ENCODE data around the gene SIGLEC7. TPM values are rescaled to one million over a fixed set of nuclear protein-coding genes. Genes with fewer than 3 reads are reported as not detected.
A peak's percentile ranks its signal among the peaks of the same experiment; 100 is the strongest.

SIGLEC7 gene
- not detected for polyA plus RNA-seq (2013, experiment 1 of 2)
- polyA plus RNA-seq (2013, experiment 2 of 2): not detected

- Histone ChIP-seq H3K23ac (ENCODE audit: low read length) (no peak within 1 kb of the TSS), H3K79me1 (ENCODE audit: low read length) (no peaks in the 10 kb centered on the region), H2AK5ac (ENCODE audit: low read length) (no peak within 1 kb of the TSS), H3K56ac (ENCODE audit: low read length) (no peak within 1 kb of the TSS), H3K36me3 (ENCODE audit: control insufficient read depth, insufficient read depth, low read length) (no peaks in the 10 kb centered on the region), H2BK5ac (ENCODE audit: low read length) (no peak within 1 kb of the TSS), H3K9ac (ENCODE audit: low read length) (no peak within 1 kb of the TSS), H3K18ac (ENCODE audit: low read length) (no peak within 1 kb of the TSS), H2BK120ac (ENCODE audit: low read depth, low read length) (no peak within 1 kb of the TSS), H3K27me3 (ENCODE audit: insufficient read depth, low read length, poor library complexity) (no peaks in the 10 kb centered on the region), H3K4me3 (ENCODE audit: low read length) (no peak within 1 kb of the TSS), H3K4me1 (ENCODE audit: control insufficient read depth, low read depth, low read length) (no peaks in the 10 kb centered on the region), H3K4me2 (ENCODE audit: low read length) (no peak within 1 kb of the TSS), H3K79me2 (ENCODE audit: control insufficient read depth, insufficient read depth, low read length) (no peaks in the 10 kb centered on the region), H4K5ac (ENCODE audit: low read length) (no peak within 1 kb of the TSS), H3K27ac (ENCODE audit: low read depth, low read length) (no peak within 1 kb of the TSS), H4K8ac (ENCODE audit: low read depth, low read length) (no peak within 1 kb of the TSS), H2BK15ac (replicated peaks; ENCODE audit: low read depth) (no peak within 1 kb of the TSS), H3K4ac (ENCODE audit: low read depth, low read length) (no peak within 1 kb of the TSS)
- no CpG with 5 or more reads among the region's 14 CpGs for WGBS (ENCODE audit: extremely low coverage, insufficient coverage, low lambda C conversion rate)
- no peak for DNase-seq
Observed at GRCh38 chr19:51142119-51142518, at the start of gene SIGLEC7. SIGLEC7 (plus strand) TSS chr19:51142301; CDS start chr19:51142370, 69 bp downstream.

- no peak overlapping the region for H3K9ac ChIP-seq (ENCODE audit: low read length)
- H2BK15ac ChIP-seq (replicated peaks; ENCODE audit: low read depth): no peak overlapping the region
- H3K23ac ChIP-seq (ENCODE audit: low read length): no peak overlapping the region
- H3K36me3 ChIP-seq (ENCODE audit: control insufficient read depth, insufficient read depth, low read length): no peaks in the 10 kb centered on the region
- H3K79me1 ChIP-seq (ENCODE audit: low read length): no peaks in the 10 kb centered on the region
- no peak overlapping the region for H3K56ac ChIP-seq (ENCODE audit: low read length)
- H3K18ac ChIP-seq (ENCODE audit: low read length): no peak overlapping the region
- H3K27me3 ChIP-seq (ENCODE audit: insufficient read depth, low read length, poor library complexity): no peaks in the 10 kb centered on the region
- no CpG with 5 or more reads among the region's 8 CpGs for WGBS (ENCODE audit: extremely low coverage, insufficient coverage, low lambda C conversion rate)
- no peak overlapping the region for H2BK5ac ChIP-seq (ENCODE audit: low read length)
- no peak overlapping the region for H3K27ac ChIP-seq (ENCODE audit: low read depth, low read length)
- no peak overlapping the region for H3K4ac ChIP-seq (ENCODE audit: low read depth, low read length)
- H3K4me3 ChIP-seq (ENCODE audit: low read length): no peak overlapping the region
- H3K4me2 ChIP-seq (ENCODE audit: low read length): no peak overlapping the region
- H3K79me2 ChIP-seq (ENCODE audit: control insufficient read depth, insufficient read depth, low read length): no peaks in the 10 kb centered on the region
- no peaks in the 10 kb centered on the region for H3K4me1 ChIP-seq (ENCODE audit: control insufficient read depth, low read depth, low read length)
- H2BK120ac ChIP-seq (ENCODE audit: low read depth, low read length): no peak overlapping the region
- H4K8ac ChIP-seq (ENCODE audit: low read depth, low read length): no peak overlapping the region
- no peak overlapping the region for H2AK5ac ChIP-seq (ENCODE audit: low read length)
- H4K5ac ChIP-seq (ENCODE audit: low read length): no peak overlapping the region
- no peak for DNase-seq
Observed at GRCh38 chr19:51093101-51093500, 49.0 kb upstream of the SIGLEC7 start.

GRCh38 chr19:51093510-51094345 is 48.4 kb upstream of the SIGLEC7 start:
- Histone ChIP-seq H3K4me2 (ENCODE audit: low read length) (no peak overlapping the region), H3K79me2 (ENCODE audit: control insufficient read depth, insufficient read depth, low read length) (no peaks in the 10 kb centered on the region)

GRCh38 chr19:51094696-51095279 is 47.3 kb upstream of the SIGLEC7 start:
- H3K79me1 ChIP-seq (ENCODE audit: low read length): no peaks in the 10 kb centered on the region
- no peak overlapping the region for H3K23ac ChIP-seq (ENCODE audit: low read length)
- DNase-seq: peak; percentile 60
- no peak overlapping the region for H2AK5ac ChIP-seq (ENCODE audit: low read length)
- H4K8ac ChIP-seq (ENCODE audit: low read depth, low read length): no peak overlapping the region
- H3K27me3 ChIP-seq (ENCODE audit: insufficient read depth, low read length, poor library complexity): no peaks in the 10 kb centered on the region
- H3K4ac ChIP-seq (ENCODE audit: low read depth, low read length): no peak overlapping the region
- no peak overlapping the region for H2BK15ac ChIP-seq (replicated peaks; ENCODE audit: low read depth)
- no peak overlapping the region for H3K56ac ChIP-seq (ENCODE audit: low read length)
- no peak overlapping the region for H3K27ac ChIP-seq (ENCODE audit: low read depth, low read length)
- no peaks in the 10 kb centered on the region for H3K4me1 ChIP-seq (ENCODE audit: control insufficient read depth, low read depth, low read length)
- H3K4me2 ChIP-seq (ENCODE audit: low read length): no peak overlapping the region
- H4K5ac ChIP-seq (ENCODE audit: low read length): no peak overlapping the region
- no peaks in the 10 kb centered on the region for H3K36me3 ChIP-seq (ENCODE audit: control insufficient read depth, insufficient read depth, low read length)
- no peak overlapping the region for H2BK120ac ChIP-seq (ENCODE audit: low read depth, low read length)
- no peak overlapping the region for H2BK5ac ChIP-seq (ENCODE audit: low read length)
- no CpG with 5 or more reads among the region's 15 CpGs for WGBS (ENCODE audit: extremely low coverage, insufficient coverage, low lambda C conversion rate)
- no peak overlapping the region for H3K18ac ChIP-seq (ENCODE audit: low read length)
- H3K9ac ChIP-seq (ENCODE audit: low read length): no peak overlapping the region
- H3K4me3 ChIP-seq (ENCODE audit: low read length): no peak overlapping the region
- no peaks in the 10 kb centered on the region for H3K79me2 ChIP-seq (ENCODE audit: control insufficient read depth, insufficient read depth, low read length)

More at GRCh38 chr19:51093510-51094345, 48.4 kb upstream of the SIGLEC7 start:
- no peak overlapping the region for H3K18ac ChIP-seq (ENCODE audit: low read length)
- DNase-seq: no peak
- H4K5ac ChIP-seq (ENCODE audit: low read length): no peak overlapping the region
- H3K4ac ChIP-seq (ENCODE audit: low read depth, low read length): no peak overlapping the region
- no peaks in the 10 kb centered on the region for H3K36me3 ChIP-seq (ENCODE audit: control insufficient read depth, insufficient read depth, low read length)
- no peak overlapping the region for H2BK120ac ChIP-seq (ENCODE audit: low read depth, low read length)
- no peak overlapping the region for H3K27ac ChIP-seq (ENCODE audit: low read depth, low read length)
- H4K8ac ChIP-seq (ENCODE audit: low read depth, low read length): no peak overlapping the region
- H3K4me1 ChIP-seq (ENCODE audit: control insufficient read depth, low read depth, low read length): no peaks in the 10 kb centered on the region
- no peak overlapping the region for H3K56ac ChIP-seq (ENCODE audit: low read length)
- no peak overlapping the region for H3K23ac ChIP-seq (ENCODE audit: low read length)
- no CpG with 5 or more reads among the region's 22 CpGs for WGBS (ENCODE audit: extremely low coverage, insufficient coverage, low lambda C conversion rate)
- H3K9ac ChIP-seq (ENCODE audit: low read length): no peak overlapping the region
- no peaks in the 10 kb centered on the region for H3K79me1 ChIP-seq (ENCODE audit: low read length)
- H2BK15ac ChIP-seq (replicated peaks; ENCODE audit: low read depth): no peak overlapping the region
- H2AK5ac ChIP-seq (ENCODE audit: low read length): no peak overlapping the region
- no peak overlapping the region for H3K4me3 ChIP-seq (ENCODE audit: low read length)
- H2BK5ac ChIP-seq (ENCODE audit: low read length): no peak overlapping the region
- no peaks in the 10 kb centered on the region for H3K27me3 ChIP-seq (ENCODE audit: insufficient read depth, low read length, poor library complexity)

- H2AK5ac ChIP-seq (ENCODE audit: low read length): no peak overlapping the region
- H3K4ac ChIP-seq (ENCODE audit: low read depth, low read length): no peak overlapping the region
- H2BK120ac ChIP-seq (ENCODE audit: low read depth, low read length): no peak overlapping the region
- H4K5ac ChIP-seq (ENCODE audit: low read length): no peak overlapping the region
- H2BK5ac ChIP-seq (ENCODE audit: low read length): no peak overlapping the region
- H3K4me1 ChIP-seq (ENCODE audit: control insufficient read depth, low read depth, low read length): no peaks in the 10 kb centered on the region
- H4K8ac ChIP-seq (ENCODE audit: low read depth, low read length): no peak overlapping the region
- H3K4me3 ChIP-seq (ENCODE audit: low read length): no peak overlapping the region
- H3K79me2 ChIP-seq (ENCODE audit: control insufficient read depth, insufficient read depth, low read length): no peaks in the 10 kb centered on the region
- H3K23ac ChIP-seq (ENCODE audit: low read length): no peak overlapping the region
- H3K56ac ChIP-seq (ENCODE audit: low read length): no peak overlapping the region
- H3K79me1 ChIP-seq (ENCODE audit: low read length): no peaks in the 10 kb centered on the region
- no CpG with 5 or more reads among the region's 6 CpGs for WGBS (ENCODE audit: extremely low coverage, insufficient coverage, low lambda C conversion rate)
- H3K27me3 ChIP-seq (ENCODE audit: insufficient read depth, low read length, poor library complexity): no peaks in the 10 kb centered on the region
- no peak overlapping the region for H3K4me2 ChIP-seq (ENCODE audit: low read length)
- no peak overlapping the region for H3K18ac ChIP-seq (ENCODE audit: low read length)
- no peak overlapping the region for H3K9ac ChIP-seq (ENCODE audit: low read length)
- no peaks in the 10 kb centered on the region for H3K36me3 ChIP-seq (ENCODE audit: control insufficient read depth, insufficient read depth, low read length)
- DNase-seq: peak; percentile 19
- no peak overlapping the region for H2BK15ac ChIP-seq (replicated peaks; ENCODE audit: low read depth)
- no peak overlapping the region for H3K27ac ChIP-seq (ENCODE audit: low read depth, low read length)
Observed at GRCh38 chr19:51096473-51097165, 45.5 kb upstream of the SIGLEC7 start.
